PC-3 (cell line): ENCODE data around the gene HOXD3. TPM values are rescaled to one million over a fixed set of nuclear protein-coding genes. Genes with fewer than 3 reads are reported as not detected.

Experiments
- ATAC-seq: fragments of 200-7000 bp; cut with Tn5 transposase; 2 replicates; pipeline ENCODE4 v1.9.1; 2020; ENCODE audit warnings: mild to moderate bottlenecking, moderate library complexity
- BruUV-seq: library from RNA; stranded (reverse); fragments of 400-500 nt; replicated peaks from 2 replicates; lab custom pipeline; 2021; lab: Mats Ljungman, UMichigan
- CTCF ChIA-PET: fragments of 300-600 bp; sonication (Branson Sonifier 250); formaldehyde crosslinking; loops from one replicate; lab custom pipeline; 2022; ENCODE audit warnings: antibody characterized with exemption; lab: Charles Lee
- POLR2A ChIA-PET: fragments of 300-600 bp; sonication (Branson Sonifier 250); formaldehyde crosslinking; loops from one replicate; lab custom pipeline; 2022; ENCODE audit warnings: antibody characterized with exemption; ENCODE audit not compliant: unreplicated experiment; lab: Charles Lee
- DNase-seq: peaks from one replicate; pipeline ENCODE4 v3.0.0-alpha.2; 2015
- H2AFZ ChIP-seq: fragments of 300-600 bp; sonication (generic); 2 replicates; pipeline ENCODE4 v1.6.0; 2016; ENCODE audit warnings: antibody characterized with exemption, low read length
- H3F3A ChIP-seq: fragments of 300-600 bp; sonication (generic); one replicate; pipeline ENCODE4 v1.6.0; 2017; ENCODE audit warnings: antibody characterized with exemption, low read length, control low read depth, mild to moderate bottlenecking; ENCODE audit not compliant: unreplicated experiment
- H3K27ac ChIP-seq: fragments of 300-600 bp; sonication (generic); 2 replicates; pipeline ENCODE4 v1.5.1; 2016; ENCODE audit warnings: mild to moderate bottlenecking, low read length
- H3K27me3 ChIP-seq: fragments of 300-600 bp; sonication (generic); 2 replicates; pipeline ENCODE4 v1.6.1; 2016; ENCODE audit warnings: low read length, mixed read lengths
- H3K36me3 ChIP-seq: fragments of 300-600 bp; sonication (generic); 2 replicates; pipeline ENCODE4 v1.6.1; 2016; ENCODE audit warnings: low read depth, mixed run types, low read length, mixed read lengths
- H3K4me1 ChIP-seq: fragments of 300-600 bp; sonication (generic); 2 replicates; pipeline ENCODE4 v1.5.1; 2016; ENCODE audit warnings: low read length; ENCODE audit not compliant: insufficient read depth
- H3K4me2 ChIP-seq: fragments of 300-600 bp; sonication (generic); 2 replicates; pipeline ENCODE4 v1.6.0; 2016; ENCODE audit warnings: low read length
- H3K4me3 ChIP-seq: fragments of 300-600 bp; sonication (generic); 2 replicates; pipeline ENCODE4 v1.5.1; 2016; ENCODE audit warnings: mild to moderate bottlenecking, low read length, mixed read lengths
- H3K79me2 ChIP-seq: fragments of 300-600 bp; sonication (generic); 2 replicates; pipeline ENCODE4 v1.6.1; 2017; ENCODE audit warnings: low read length, mixed read lengths
- H3K9ac ChIP-seq: fragments of 300-600 bp; sonication (generic); 2 replicates; pipeline ENCODE4 v1.6.0; 2016; ENCODE audit warnings: mild to moderate bottlenecking, low read length
- H3K9me2 ChIP-seq: fragments of 300-600 bp; sonication (generic); replicated peaks from 2 replicates; pipeline ENCODE4 v1.6.1; 2016; ENCODE audit warnings: mixed run types, low read length, mixed read lengths
- H3K9me3 ChIP-seq: fragments of 300-600 bp; sonication (generic); 2 replicates; pipeline ENCODE4 v1.6.1; 2016; ENCODE audit warnings: low read length, mixed read lengths
- H4K20me1 ChIP-seq: fragments of 300-600 bp; sonication (generic); 2 replicates; pipeline ENCODE4 v1.6.1; 2016; ENCODE audit warnings: low read length, mixed read lengths
- CTCF ChIP-seq: fragments of 300-600 bp; sonication (generic); conservative IDR thresholded peaks from 2 replicates; pipeline ENCODE4 v1.5.1; 2017; ENCODE audit warnings: antibody characterized with exemption, low read depth, mild to moderate bottlenecking, low read length
- EZH2 ChIP-seq: fragments of 300-600 bp; sonication (generic); IDR thresholded peaks from one replicate; pipeline ENCODE4 v1.6.1; 2017; ENCODE audit warnings: antibody characterized with exemption, mild to moderate bottlenecking, low read length; ENCODE audit not compliant: unreplicated experiment
- EZH2phosphoT487 ChIP-seq: fragments of 300-600 bp; sonication (generic); IDR thresholded peaks from 2 replicates; pipeline ENCODE4 v1.6.1; 2018; ENCODE audit warnings: mild to moderate bottlenecking, antibody characterized with exemption, low read length, borderline replicate concordance
- intact Hi-C: fragments of 100-400 bp; cut with micrococcal nuclease; formaldehyde crosslinking; loops from 2 replicates; pipeline ENCODE4 v1.9.0; 2023
- total RNA-seq: library from RNA; depleted of rRNA; stranded (reverse); fragments of >200 nt; gene quantifications from 2 replicates; pipeline ENCODE4 v1.2.3, GENCODE V29; 2014

The HOXD3 gene
- total RNA-seq, 1 experiment from 2014 or later, result 4.4 TPM

- H3F3A ChIP-seq, result no peaks in the 10 kb centered on the region
- no peaks in the 10 kb centered on the region for H3K79me2 ChIP-seq
- POLR2A ChIA-PET, result no interaction called here
- no peak overlapping the region for H3K4me3 ChIP-seq
- H3K27me3 ChIP-seq, result peaks cover 23% of the 10 kb centered on the region; the same call in 1 of the 2 replicates
- CTCF ChIA-PET, result interaction anchor here (0.6 kb wide), 1 partner anchor 537 kb away, joined by 3 read pairs; no protein-coding TSS in a partner anchor
- ATAC-seq (no peak), DNase-seq (no peak)
- no peak overlapping the region for H3K27ac ChIP-seq
- H3K4me2 ChIP-seq, result no peak overlapping the region
- no peaks in the 10 kb centered on the region for H3K36me3 ChIP-seq
- H3K9me2 ChIP-seq, result no peaks in the 10 kb centered on the region
- no peaks in the 10 kb centered on the region for H4K20me1 ChIP-seq
- TF ChIP-seq EZH2 (no peak), CTCF (no peak), EZH2phosphoT487 (no peak)
- BruUV-seq, result no TSS peak
- intact Hi-C loops, result loop anchor here (5.0 kb wide), 2 partner anchors 697 to 1032 kb away; no protein-coding TSS in a partner anchor
- H3K9ac ChIP-seq, result no peak overlapping the region
- H3K9me3 ChIP-seq, result no peaks in the 10 kb centered on the region
- no peaks in the 10 kb centered on the region for H3K4me1 ChIP-seq
- H2AFZ ChIP-seq, result no peak overlapping the region
Measured at GRCh38 chr2:176114930-176115625, 42.0 kb upstream of the HOXD3 start.

- intact Hi-C loops, result no loop called here
- H3K9ac ChIP-seq, result no peak within 1 kb of the TSS
- peaks cover 21% of the 10 kb centered on the region; the same call in 1 of the 2 replicates for H3K27me3 ChIP-seq
- no peak within 1 kb of the TSS for H3K4me3 ChIP-seq
- DNase-seq, result no peak
- H3K9me3 ChIP-seq, result no peaks in the 10 kb centered on the region
- no peaks in the 10 kb centered on the region for H3K79me2 ChIP-seq
- no peaks in the 10 kb centered on the region for H4K20me1 ChIP-seq
- ChIA-PET POLR2A (no interaction called here), CTCF (no interaction called here)
- TF ChIP-seq EZH2, result no peak
- TF ChIP-seq EZH2phosphoT487, result no peak
- no peak for ATAC-seq
- BruUV-seq, result no TSS peak
- no peaks in the 10 kb centered on the region for H3F3A ChIP-seq
- no peaks in the 10 kb centered on the region for H3K9me2 ChIP-seq
- no peaks in the 10 kb centered on the region for H3K36me3 ChIP-seq
- H2AFZ ChIP-seq, result no peak within 1 kb of the TSS
- H3K4me2 ChIP-seq, result no peak within 1 kb of the TSS
- no peak within 1 kb of the TSS for H3K27ac ChIP-seq
- no peaks in the 10 kb centered on the region for H3K4me1 ChIP-seq
Measured at GRCh38 chr2:176115883-176116813, 41.0 kb upstream of the HOXD3 start, which contains the start of gene HOXD10. Gene HOXD10 (plus strand): TSS chr2:176116778. CDS start chr2:176116834, 56 bp downstream.

GRCh38 chr2:176117162-176117822 is 39.8 kb upstream of the HOXD3 start:
- ChIA-PET CTCF (no interaction called here), POLR2A (no interaction called here)
- intact Hi-C loops, result no loop called here
- Histone ChIP-seq H3K4me1 (no peaks in the 10 kb centered on the region), H3K4me2 (no peak overlapping the region), H3K9me2 (no peaks in the 10 kb centered on the region), H3K27ac (no peak overlapping the region), H3F3A (no peaks in the 10 kb centered on the region), H3K9ac (no peak overlapping the region), H3K36me3 (no peaks in the 10 kb centered on the region), H3K9me3 (no peaks in the 10 kb centered on the region), H3K79me2 (no peaks in the 10 kb centered on the region), H3K4me3 (no peak overlapping the region), H4K20me1 (no peaks in the 10 kb centered on the region), H2AFZ (no peak overlapping the region), H3K27me3 (peaks cover 21% of the 10 kb centered on the region; the same call in 1 of the 2 replicates)
- no peak for ATAC-seq
- no peak for DNase-seq
- BruUV-seq, result no TSS peak
- TF ChIP-seq EZH2 (no peak), CTCF (no peak), EZH2phosphoT487 (no peak)
